IMR-90 (cell line): ENCODE results near the gene TRIM27. TPM values are rescaled to one million over a fixed set of nuclear protein-coding genes. Genes with fewer than 3 reads are reported as not detected.

Experiments used
- ATAC-seq: fragments of 200-7000 bp; cut with Tn5 transposase; 2 replicates; pipeline ENCODE4 v1.9.1; 2020; ENCODE audit warnings: low read depth, mild to moderate bottlenecking, moderate library complexity
- BruUV-seq: library from RNA; stranded (reverse); fragments of 400-500 nt; replicated peaks from 2 replicates; lab custom pipeline; 2021; lab: Mats Ljungman, UMichigan
- CTCF ChIA-PET: fragments of 300-600 bp; formaldehyde crosslinking; extraction: SDS; loops from one replicate; lab custom pipeline; 2021; ENCODE audit warnings: antibody characterized with exemption; lab: Yijun Ruan, JAX
- POLR2A ChIA-PET: fragments of 300-600 bp; sonication (Branson Sonifier 250); formaldehyde crosslinking; loops from one replicate; lab custom pipeline; 2022; ENCODE audit warnings: antibody characterized with exemption; ENCODE audit not compliant: unreplicated experiment; lab: Charles Lee
- DNase-seq: peaks from one replicate; pipeline ENCODE4 v3.0.0; 2013
- H2AFZ ChIP-seq: replicated peaks from 2 replicates; pipeline ENCODE3; 2013; ENCODE audit warnings: low read length, mild to moderate bottlenecking; ENCODE audit not compliant: poor library complexity
- H2AK5ac ChIP-seq: 2 replicates; pipeline ENCODE4 v1.6.1; 2013; ENCODE audit warnings: low read depth, low read length, inconsistent platforms
- H2AK9ac ChIP-seq: replicated peaks from 2 replicates; pipeline ENCODE3; 2013; ENCODE audit warnings: mild to moderate bottlenecking, low read depth, low read length, moderate library complexity; ENCODE audit not compliant: poor library complexity
- H2BK120ac ChIP-seq: 2 replicates; pipeline ENCODE4 v1.6.1; 2013; ENCODE audit warnings: low read depth, low read length, inconsistent platforms
- H2BK15ac ChIP-seq: 3 replicates; pipeline ENCODE4 v1.6.1; 2013; ENCODE audit warnings: low read depth, low read length, inconsistent platforms
- H2BK20ac ChIP-seq: 2 replicates; pipeline ENCODE4 v1.6.1; 2013; ENCODE audit warnings: low read depth, mild to moderate bottlenecking, inconsistent platforms, low read length, moderate library complexity
- H2BK5ac ChIP-seq: 2 replicates; pipeline ENCODE4 v1.6.1; 2013; ENCODE audit warnings: mild to moderate bottlenecking, low read depth, low read length, inconsistent platforms; ENCODE audit not compliant: poor library complexity, severe bottlenecking
- H3K14ac ChIP-seq: replicated peaks from 2 replicates; pipeline ENCODE4 v1.6.1; 2013; ENCODE audit warnings: low read depth, low read length, inconsistent platforms
- H3K18ac ChIP-seq: 2 replicates; pipeline ENCODE4 v1.6.1; 2013; ENCODE audit warnings: low read depth, low read length, control low read depth
- H3K23ac ChIP-seq: 2 replicates; pipeline ENCODE4 v1.6.1; 2013; ENCODE audit warnings: low read depth, low read length, inconsistent platforms
- H3K27ac ChIP-seq: 2 replicates; pipeline ENCODE4 v1.5.1; 2013; ENCODE audit warnings: mild to moderate bottlenecking, control low read depth, low read length; ENCODE audit not compliant: insufficient read depth
- H3K27me3 ChIP-seq: 2 replicates; pipeline ENCODE4 v1.6.1; 2013; ENCODE audit warnings: low read length; ENCODE audit not compliant: control insufficient read depth, insufficient read depth
- H3K36me3 ChIP-seq: 2 replicates; pipeline ENCODE4 v1.6.1; 2013; ENCODE audit warnings: low read length, mixed read lengths; ENCODE audit not compliant: control insufficient read depth, insufficient read depth
- H3K4ac ChIP-seq: 2 replicates; pipeline ENCODE4 v1.6.1; 2013; ENCODE audit warnings: low read depth, low read length, inconsistent platforms
- H3K4me1 ChIP-seq: 2 replicates; pipeline ENCODE4 v1.6.1; 2013; ENCODE audit warnings: low read length, mixed read lengths; ENCODE audit not compliant: control insufficient read depth, insufficient read depth
- H3K4me2 ChIP-seq: 2 replicates; pipeline ENCODE4 v1.6.1; 2013; ENCODE audit warnings: low read depth, mild to moderate bottlenecking, control low read depth, low read length, moderate library complexity
- H3K4me3 ChIP-seq: 2 replicates; pipeline ENCODE4 v1.5.1; 2013; ENCODE audit warnings: low read depth, mild to moderate bottlenecking, control low read depth, low read length, moderate library complexity; ENCODE audit not compliant: insufficient read depth
- H3K56ac ChIP-seq: 2 replicates; pipeline ENCODE4 v1.6.1; 2013; ENCODE audit warnings: low read length, inconsistent platforms; ENCODE audit not compliant: insufficient read depth; ENCODE audit errors: extremely low read depth
- H3K79me1 ChIP-seq, 2 experiments: 2 replicates each; pipeline ENCODE4 v1.6.1; 2013; ENCODE audit warnings: low read length in 2 of 2, inconsistent platforms in 1 of 2, low read depth in 1 of 2
- H3K9ac ChIP-seq: 2 replicates; pipeline ENCODE4 v1.6.1; 2013; ENCODE audit warnings: low read depth, low read length, control low read depth
- H3K9me1 ChIP-seq: 2 replicates; pipeline ENCODE4 v1.6.1; 2013; ENCODE audit warnings: low read length, inconsistent platforms; ENCODE audit not compliant: insufficient read depth
- H3K9me3 ChIP-seq: 2 replicates; pipeline ENCODE4 v1.6.1; 2013; ENCODE audit warnings: low read length; ENCODE audit not compliant: control insufficient read depth, insufficient read depth
- H4K20me1 ChIP-seq: 2 replicates; pipeline ENCODE4 v1.6.1; 2013; ENCODE audit warnings: low read length, inconsistent platforms; ENCODE audit not compliant: insufficient read depth
- H4K5ac ChIP-seq: 2 replicates; pipeline ENCODE4 v1.6.1; 2013; ENCODE audit warnings: mild to moderate bottlenecking, low read depth, low read length, control low read depth
- H4K8ac ChIP-seq, 2 experiments: 2 replicates each; pipeline ENCODE4 v1.6.1; 2013; ENCODE audit warnings: low read depth in 2 of 2, low read length in 2 of 2, control low read depth in 1 of 2, inconsistent platforms in 1 of 2
- H4K91ac ChIP-seq: 2 replicates; pipeline ENCODE4 v1.6.1; 2013; ENCODE audit warnings: low read depth, low read length, inconsistent platforms; ENCODE audit not compliant: insufficient read depth
- CHD1 ChIP-seq: IDR thresholded peaks from 2 replicates; pipeline ENCODE4 v1.6.1; 2012; ENCODE audit warnings: low read depth, low read length, improper control_type of control experiment
- POLR2A ChIP-seq: IDR thresholded peaks from 2 replicates; pipeline ENCODE4 v1.6.1; 2012; ENCODE audit warnings: mild to moderate bottlenecking, low read depth, low read length
- WGBS, 2 experiments: methylation state at CpG; one replicate each; pipeline versions ENCODE4 v1.1.5 to v1.1.7; 2013; ENCODE audit warnings: missing lambda C conversion rate in 2 of 2; ENCODE audit not compliant: insufficient read length in 1 of 2; ENCODE audit errors: extremely low coverage in 2 of 2; 5-methylcytosine and 5-hydroxymethylcytosine counted together
- dilution Hi-C: fragments of 300-500 bp; cut with HindIII; formaldehyde crosslinking; loops from one replicate; pipeline ENCODE4 v1.14.3; 2018; ENCODE audit warnings: low sequenced_read_pairs; ENCODE audit not compliant: unreplicated experiment
- in situ Hi-C: fragments of 300-500 bp; cut with MboI; formaldehyde crosslinking; loops from 3 replicates; pipeline ENCODE4 v1.14.3; 2019; ENCODE audit warnings: low sequenced_read_pairs, inconsistent platforms, mixed read lengths
- intact Hi-C: fragments of 100-400 bp; cut with micrococcal nuclease; formaldehyde crosslinking; loops from 2 replicates; pipeline ENCODE4 v1.10.0; 2022
- polyA plus RNA-seq, 3 experiments: library from polyadenylated mRNA; depleted of rRNA; stranded (reverse); fragments of >200 nt; gene quantifications; 2 replicates each; pipeline ENCODE4 v1.2.3, GENCODE V29; 2012; ENCODE audit warnings: low replicate concordance in 1 of 3
- total RNA-seq: library from RNA; depleted of rRNA; stranded (reverse); fragments of >200 nt; gene quantifications from 2 replicates; pipeline ENCODE4 v1.2.3, GENCODE V29; 2012

Gene TRIM27
- total and polyA plus RNA-seq, 2 of the 4 experiments (the other 2 are of a cell fraction), result 44.4 to 48.0 TPM

DNA sequence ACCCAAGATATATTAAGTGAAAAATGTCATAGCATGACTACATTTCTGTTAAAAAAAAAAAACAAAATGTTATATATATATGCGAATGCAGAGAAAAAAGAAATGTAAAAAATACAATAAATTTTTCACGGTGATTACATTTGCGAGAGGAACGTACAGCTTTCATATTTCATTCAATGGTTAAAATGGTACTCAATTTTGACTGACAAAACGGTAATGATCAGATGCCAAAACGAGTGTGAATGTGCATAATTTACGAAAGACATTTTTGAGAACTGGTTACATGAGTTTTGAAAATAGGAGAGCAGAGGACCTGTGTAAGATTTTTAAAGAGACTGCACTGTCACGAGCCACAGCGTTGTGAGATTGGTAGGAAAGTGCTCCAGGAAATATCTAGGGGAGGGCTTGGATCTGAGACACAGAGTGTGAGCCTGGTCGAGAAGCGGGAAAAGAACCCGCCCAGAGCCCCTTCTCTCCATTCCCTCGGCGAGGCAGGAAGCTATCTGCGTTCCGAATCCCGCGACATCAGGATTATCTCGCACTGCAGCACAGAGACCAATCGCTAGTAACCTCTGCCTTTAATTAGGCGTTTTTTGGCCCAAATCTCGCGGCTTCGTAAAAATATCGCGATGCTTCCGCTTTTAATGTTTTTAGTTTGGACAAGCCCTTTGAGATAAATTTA lies 28.5 kb downstream of the TRIM27 start:
- in situ Hi-C loops, result no loop called here
- intact Hi-C loops, result no loop called here
- Histone ChIP-seq H3K18ac (peak overlapping the region; percentile 92), H4K91ac (0 out of 2 replicates have a peak overlapping the region, but pooled peaks have one; percentile 37), H3K4me2 (peak overlapping the region; percentile 89), H2BK15ac (no peak overlapping the region), H3K27ac (peak overlapping the region; percentile 93), H3K23ac (peak overlapping the region; percentile 65), H3K27me3 (no peaks in the 10 kb centered on the region), H3K4me3 (peak overlapping the region; percentile 81), H4K5ac (peak overlapping the region; percentile 95), H2BK5ac (peak overlapping the region; percentile 82), H4K8ac (peak overlapping the region; percentile 94 to 98), H3K14ac (peak overlapping the region; percentile 97), H3K4ac (peak overlapping the region; percentile 94), H4K20me1 (no peaks in the 10 kb centered on the region), H2AFZ (peak overlapping the region; percentile 86), H3K79me1 (no peaks in the 10 kb centered on the region), H3K36me3 (no peaks in the 10 kb centered on the region), H2BK20ac (no peak overlapping the region), H3K4me1 (no peaks in the 10 kb centered on the region), H3K56ac (peak overlapping the region; percentile 96), H3K9me3 (no peaks in the 10 kb centered on the region), H2AK9ac (no peak overlapping the region), H2BK120ac (no peak overlapping the region), H2AK5ac (no peak overlapping the region), H3K9ac (peak overlapping the region; percentile 99), H3K9me1 (no peaks in the 10 kb centered on the region)
- TF ChIP-seq CHD1, result no peak
- TF ChIP-seq POLR2A, result peak; percentile 69; the same call in 1 of the 2 replicates
- WGBS, 2 experiments, result 6% methylated on average over 3 of the region's 27 CpGs; no CpG with 5 or more reads in 1 of the 2 experiments
- no TSS peak for BruUV-seq
- ChIA-PET CTCF (interaction anchor here (0.6 to 1.0 kb wide), 2 partner anchors 13 to 31 kb away, joined by 3 read pairs; no protein-coding TSS in a partner anchor), POLR2A (interaction anchor here (0.5 to 0.9 kb wide), 4 partner anchors 8 to 762 kb away, joined by 3 to 6 read pairs (median 4); no protein-coding TSS in a partner anchor)
- DNase-seq (peak; percentile 95), ATAC-seq (peak; percentile 78)
- dilution Hi-C loops, result no loop called here
